LNCaP clone FGC (cell line): ENCODE results near the gene ALKBH5.
A peak's percentile ranks its signal among the peaks of the same experiment; 100 is the strongest.

Source experiments
- DNase-seq: peaks from one replicate; pipeline ENCODE4 v3.0.0-alpha.2; 2011; ENCODE audit warnings: low read depth
- H3K4me3 ChIP-seq: 2 replicates; pipeline ENCODE4 v1.5.1; 2011; ENCODE audit warnings: mild to moderate bottlenecking, low read depth, low read length, control low read depth
- TF ChIP-seq, protein P1 (sequence below): IDR thresholded peaks from 2 replicates; pipeline ENCODE4 v1.5.1; 2012; ENCODE audit warnings: mild to moderate bottlenecking; ENCODE audit not compliant: control insufficient read depth, insufficient read depth; ENCODE audit errors: extremely low read depth

ALKBH5 gene

GRCh38 chr17:18190628-18191235 is 7.1 kb downstream of the ALKBH5 start:
- H3K4me3 ChIP-seq, result 0 out of 2 replicates have a peak overlapping the region, but pooled peaks have one; percentile 14
- TF ChIP-seq, protein P1, sequence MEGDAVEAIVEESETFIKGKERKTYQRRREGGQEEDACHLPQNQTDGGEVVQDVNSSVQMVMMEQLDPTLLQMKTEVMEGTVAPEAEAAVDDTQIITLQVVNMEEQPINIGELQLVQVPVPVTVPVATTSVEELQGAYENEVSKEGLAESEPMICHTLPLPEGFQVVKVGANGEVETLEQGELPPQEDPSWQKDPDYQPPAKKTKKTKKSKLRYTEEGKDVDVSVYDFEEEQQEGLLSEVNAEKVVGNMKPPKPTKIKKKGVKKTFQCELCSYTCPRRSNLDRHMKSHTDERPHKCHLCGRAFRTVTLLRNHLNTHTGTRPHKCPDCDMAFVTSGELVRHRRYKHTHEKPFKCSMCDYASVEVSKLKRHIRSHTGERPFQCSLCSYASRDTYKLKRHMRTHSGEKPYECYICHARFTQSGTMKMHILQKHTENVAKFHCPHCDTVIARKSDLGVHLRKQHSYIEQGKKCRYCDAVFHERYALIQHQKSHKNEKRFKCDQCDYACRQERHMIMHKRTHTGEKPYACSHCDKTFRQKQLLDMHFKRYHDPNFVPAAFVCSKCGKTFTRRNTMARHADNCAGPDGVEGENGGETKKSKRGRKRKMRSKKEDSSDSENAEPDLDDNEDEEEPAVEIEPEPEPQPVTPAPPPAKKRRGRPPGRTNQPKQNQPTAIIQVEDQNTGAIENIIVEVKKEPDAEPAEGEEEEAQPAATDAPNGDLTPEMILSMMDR, result no peak
- DNase-seq, result no peak

- TF ChIP-seq, protein P1, result no peak
Measured at GRCh38 chr17:18191236-18191667, 7.6 kb downstream of the ALKBH5 start.

DNA sequence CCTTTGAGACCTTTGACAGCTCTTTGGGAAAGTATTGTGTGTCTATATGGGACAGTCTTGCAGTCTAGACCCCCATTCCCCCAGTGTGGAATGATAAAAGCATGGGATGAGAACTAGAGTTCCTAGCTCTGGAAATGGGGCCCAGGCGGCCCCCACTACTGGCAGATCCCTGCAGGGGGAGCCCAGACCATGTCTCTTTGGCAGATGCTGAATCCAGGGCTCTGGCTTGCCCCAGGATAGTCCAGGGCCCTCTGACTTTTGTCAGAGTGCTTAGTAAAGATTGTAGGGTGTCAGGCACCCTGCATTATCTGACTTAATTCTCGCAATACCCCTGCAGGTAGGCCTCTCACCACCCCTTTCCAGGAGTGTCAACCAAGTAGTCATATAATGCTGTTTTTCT is 8.3 kb downstream of the ALKBH5 start:
- TF ChIP-seq, protein P1, result no peak
- DNase-seq, result no peak
- peak overlapping the region; percentile 14; the same call in 1 of the 2 replicates for H3K4me3 ChIP-seq

More at GRCh38 chr17:18191236-18191667, 7.6 kb downstream of the ALKBH5 start:
- DNase-seq, result peak; percentile 94
- H3K4me3 ChIP-seq, result peak overlapping the region; percentile 14; the same call in 1 of the 2 replicates

DNA sequence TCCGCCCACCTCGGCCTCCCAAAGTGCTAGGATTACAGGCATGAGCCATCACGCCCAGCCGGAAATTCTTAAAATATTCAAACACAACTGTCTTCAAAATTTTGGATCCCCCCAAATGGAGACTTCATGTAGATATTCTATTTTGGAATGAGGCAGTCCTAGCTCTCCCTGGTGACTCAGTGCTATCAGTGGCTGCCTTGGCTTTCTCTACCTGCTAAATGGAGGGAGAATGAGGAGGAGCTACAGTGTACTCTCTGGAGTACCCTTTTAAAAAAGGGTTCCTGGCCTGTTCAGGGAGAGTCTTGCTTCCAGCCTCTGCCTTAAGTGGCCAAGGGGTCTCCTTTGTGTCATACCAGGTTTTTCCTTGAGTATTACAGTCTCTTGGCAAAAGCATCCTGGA is 10.8 kb downstream of the ALKBH5 start:
- no peak for DNase-seq

DNA sequence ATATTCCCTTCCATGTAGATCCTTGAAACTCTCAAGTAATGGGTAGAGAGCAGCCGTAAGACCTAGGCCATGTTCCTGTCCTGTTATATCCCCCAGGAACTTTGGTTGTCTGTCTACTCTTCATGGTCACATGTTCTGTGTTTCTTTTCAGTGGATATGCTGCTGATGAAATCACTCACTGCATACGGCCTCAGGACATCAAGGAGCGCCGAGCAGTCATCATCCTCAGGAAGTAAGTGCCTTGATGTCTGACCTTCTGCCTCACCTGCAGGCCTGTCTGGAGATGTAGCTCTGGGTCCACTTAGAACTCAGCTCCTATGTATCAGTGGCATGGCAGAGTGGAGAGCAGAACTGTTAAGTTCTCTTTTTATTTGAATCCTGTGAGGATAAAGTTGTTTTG is 11.2 kb downstream of the ALKBH5 start:
- TF ChIP-seq, protein P1, result no peak
- DNase-seq, result no peak
- no peak overlapping the region for H3K4me3 ChIP-seq

More for the DNA sequence above, 10.8 kb downstream of the ALKBH5 start:
- no peak overlapping the region for H3K4me3 ChIP-seq
- TF ChIP-seq, protein P1, result no peak

DNA sequence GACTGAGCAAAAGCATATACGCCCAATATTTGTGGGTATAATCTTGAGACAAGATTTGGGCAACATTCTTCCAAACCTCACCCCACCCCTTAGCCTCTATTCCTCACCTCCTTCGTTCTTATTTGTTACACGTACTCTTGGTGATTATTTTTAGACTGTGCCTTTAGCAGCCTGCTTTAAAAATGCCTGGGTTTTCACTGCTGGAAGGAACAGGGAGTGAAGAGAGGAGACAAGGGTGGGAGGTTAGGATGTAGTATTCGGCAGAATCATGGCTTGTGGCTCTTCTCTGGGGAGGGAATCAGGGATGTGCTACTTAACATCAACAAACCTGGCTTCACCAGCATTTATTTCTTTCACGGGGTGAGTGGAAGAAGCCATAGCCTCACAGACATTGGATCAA is 11.6 kb downstream of the ALKBH5 start:
- no peak overlapping the region for H3K4me3 ChIP-seq
- no peak for DNase-seq
- TF ChIP-seq, protein P1, result no peak
